NCI-H128 (cell line): Measurements from ENCODE around the gene UBE2D2.

ENCODE experiments used
- DNase-seq: peaks from one replicate; lab custom pipeline; 2025; ENCODE audit not compliant: unreplicated experiment; lab: John Stamatoyannopoulos, UW

UBE2D2 gene

GRCh38 chr5:139659695-139660101 lies 98.6 kb downstream of the UBE2D2 start:
- no peak for DNase-seq

DNA sequence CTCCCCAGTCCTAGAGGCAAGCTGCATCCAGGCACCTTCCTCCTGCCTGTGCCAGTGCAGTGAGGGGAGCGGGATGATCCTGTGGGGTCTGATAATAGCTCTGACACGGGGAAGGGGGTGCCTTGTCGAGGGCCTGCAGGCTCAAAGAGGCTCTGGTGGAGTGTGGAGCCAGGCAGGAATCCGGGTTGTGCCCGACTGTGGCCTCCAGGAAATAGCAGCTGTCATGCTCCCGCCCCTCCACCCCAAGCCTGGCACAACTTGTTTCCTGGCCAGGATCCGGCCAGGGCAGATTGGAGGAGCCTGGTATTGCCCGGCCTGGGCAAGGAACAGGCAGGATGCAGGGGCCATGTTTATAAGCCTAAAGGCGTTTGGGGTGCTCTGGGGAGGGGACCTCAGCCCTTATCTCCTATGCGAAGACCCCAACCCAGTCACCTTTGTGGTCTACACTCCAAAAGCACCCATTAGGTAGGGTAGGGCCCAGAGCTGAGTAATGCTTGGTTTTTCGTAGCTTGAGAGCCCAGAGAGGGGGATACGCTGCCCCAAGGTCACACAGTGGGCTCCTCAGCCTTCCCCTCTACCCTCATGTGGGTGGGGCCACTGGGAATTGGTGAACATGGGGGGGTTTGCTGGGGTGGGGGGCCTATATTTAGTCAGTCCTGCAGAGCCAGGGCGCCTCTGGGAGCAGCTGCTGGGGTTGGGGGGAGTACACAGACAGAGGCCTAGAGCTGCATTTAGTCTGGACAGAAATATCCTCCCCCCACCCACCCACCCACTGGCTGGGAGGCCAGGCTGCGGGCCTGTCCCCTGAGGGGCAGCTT lies 99.2 kb downstream of the UBE2D2 start:
- no peak for DNase-seq

DNA sequence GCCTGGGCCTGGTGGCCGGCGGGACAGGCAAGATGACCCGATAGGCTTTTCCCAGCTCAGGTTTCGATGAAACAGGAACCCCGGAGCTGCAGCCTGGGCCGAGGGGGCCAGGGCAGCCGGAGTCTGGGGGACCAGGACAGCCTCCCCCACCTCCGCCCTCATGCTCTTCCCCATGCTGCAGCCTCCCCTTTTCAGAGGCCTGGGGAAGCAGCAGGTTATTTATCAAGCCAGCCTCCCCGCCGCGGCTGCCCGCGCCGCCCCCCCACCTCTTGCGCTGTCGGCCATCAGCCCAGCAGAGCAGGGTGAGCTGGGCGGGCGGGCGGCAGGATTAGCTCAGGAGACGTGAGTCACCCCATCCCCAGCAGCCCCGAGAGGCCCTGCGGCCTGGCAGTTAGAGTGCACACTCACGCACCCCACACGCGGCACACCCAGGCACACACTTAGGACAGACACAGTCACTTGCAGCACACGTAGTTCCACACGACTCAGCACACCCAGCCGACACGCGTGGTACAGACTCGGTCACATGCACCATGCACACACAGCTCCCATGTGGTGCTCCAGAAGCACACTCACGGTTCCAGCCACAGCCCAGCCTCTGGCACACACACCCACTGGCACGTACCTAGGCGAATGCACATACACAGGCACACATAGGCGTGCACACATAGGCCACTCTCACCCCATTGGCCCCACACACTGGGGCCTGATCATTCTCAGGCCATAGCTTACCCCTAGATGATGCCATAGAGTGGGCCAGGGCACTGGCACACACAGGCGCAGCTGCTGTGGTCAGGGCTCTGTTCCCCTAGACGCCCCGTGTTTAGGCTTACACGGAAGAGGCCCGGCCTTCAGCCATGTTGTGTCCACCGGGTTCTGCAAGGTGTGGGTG lies 100.0 kb downstream of the UBE2D2 start:
- no peak for DNase-seq

- no peak for DNase-seq
Measured at GRCh38 chr5:139662617-139663016, 101.5 kb downstream of the UBE2D2 start.

- no peak for DNase-seq
Measured at GRCh38 chr5:139663207-139664085, 102.3 kb downstream of the UBE2D2 start.

DNA sequence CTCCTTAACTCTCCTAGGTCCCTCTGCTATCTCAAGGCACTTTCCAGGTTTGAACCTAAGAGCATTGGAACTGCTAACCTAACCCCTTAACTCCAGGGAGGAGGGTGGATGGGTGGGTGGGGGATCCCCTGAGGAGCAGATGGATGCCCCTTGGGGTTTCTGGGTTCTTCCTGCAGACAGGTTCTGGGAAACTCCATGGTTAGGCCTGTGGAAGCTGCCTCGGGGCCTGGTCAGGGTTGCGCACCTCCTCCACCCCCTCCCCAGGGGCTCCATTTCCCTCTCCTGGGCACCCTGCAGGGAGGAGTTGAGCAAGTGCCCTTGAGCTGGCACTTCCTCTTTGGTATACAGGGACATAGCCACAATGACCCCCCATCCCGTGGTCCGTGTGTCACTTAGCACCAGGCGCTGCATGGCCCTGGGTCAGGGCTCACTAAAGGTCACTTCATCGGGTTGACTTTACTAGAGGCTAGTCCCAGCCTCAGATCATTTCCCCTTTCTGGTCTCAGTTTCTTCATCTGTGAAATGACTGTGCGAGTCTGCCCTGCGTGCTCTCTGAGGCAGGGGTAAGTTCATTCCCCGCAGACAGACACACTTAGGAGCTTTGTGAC lies 103.1 kb downstream of the UBE2D2 start:
- no peak for DNase-seq

DNA sequence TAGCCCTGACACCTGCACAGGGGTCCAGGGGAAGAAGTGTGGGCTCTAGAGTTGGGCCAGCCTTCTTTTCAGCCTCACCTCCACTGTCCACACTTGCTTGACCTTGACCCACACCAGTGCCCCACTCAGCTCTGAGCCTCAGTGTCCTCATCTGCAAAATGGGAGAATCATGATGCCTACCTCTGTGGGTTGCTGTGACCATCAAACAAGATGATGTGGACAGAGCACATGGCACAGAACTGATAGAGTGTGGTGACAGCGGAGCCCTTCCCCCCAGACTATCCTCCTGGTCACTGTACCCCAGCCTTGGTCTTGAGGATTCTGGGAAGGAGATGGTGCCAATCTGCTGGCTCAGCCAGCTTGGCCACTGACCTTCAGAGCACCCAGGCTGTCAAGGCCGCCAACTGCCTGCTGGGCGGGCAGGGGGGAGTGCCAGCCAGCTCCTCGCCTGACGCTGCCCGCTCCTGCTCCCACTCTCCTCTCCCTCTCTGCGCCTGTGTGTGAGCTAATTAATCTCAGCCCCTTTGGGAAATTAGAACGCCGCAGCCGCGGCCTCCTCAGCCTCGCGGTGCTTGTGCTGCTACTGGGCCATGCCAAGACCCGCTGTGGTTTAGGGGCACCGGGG lies 103.7 kb downstream of the UBE2D2 start:
- DNase-seq = no peak

DNA sequence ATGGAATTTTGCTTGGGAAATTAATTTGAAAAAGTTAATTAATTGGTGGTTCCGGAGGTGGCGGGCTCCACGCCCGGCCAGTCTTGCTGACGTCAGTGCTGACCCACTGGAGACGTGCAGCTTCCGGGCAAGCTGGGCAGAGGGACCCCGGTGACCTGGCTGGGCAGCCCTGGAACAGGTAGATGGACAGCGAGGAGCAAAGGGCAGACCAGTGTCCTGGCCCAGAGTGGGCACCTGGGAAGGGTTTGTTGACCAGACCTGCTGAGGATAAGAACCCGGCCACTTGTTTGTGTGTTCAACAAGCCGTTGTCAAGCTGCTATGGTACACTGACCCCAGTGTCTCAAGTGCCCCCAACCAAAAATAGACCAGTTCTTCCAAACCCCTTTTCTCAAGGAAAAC lies 104.5 kb downstream of the UBE2D2 start:
- no peak for DNase-seq

DNA sequence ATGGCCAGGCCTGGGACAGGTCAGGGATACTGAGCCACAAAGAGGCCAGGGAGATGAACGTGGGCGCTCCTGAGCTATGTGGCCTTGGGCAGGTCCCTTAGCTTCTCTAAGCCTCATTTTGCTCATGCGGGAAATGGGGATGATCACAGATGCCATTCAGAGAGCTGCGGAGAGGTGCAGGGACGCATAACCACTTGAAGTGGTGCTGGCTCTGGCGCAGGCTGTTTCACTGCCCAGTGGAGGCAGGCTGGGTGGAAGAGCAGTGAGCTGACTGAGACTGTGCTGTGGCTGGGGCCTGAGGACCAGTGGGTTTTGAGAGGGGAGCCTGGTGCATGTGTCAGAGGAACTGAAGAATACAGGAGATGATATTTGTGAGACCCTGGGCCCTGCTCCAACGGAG lies 105.4 kb downstream of the UBE2D2 start:
- no peak for DNase-seq

GRCh38 chr5:139667001-139667729 lies 106.0 kb downstream of the UBE2D2 start:
- DNase-seq = no peak

DNA sequence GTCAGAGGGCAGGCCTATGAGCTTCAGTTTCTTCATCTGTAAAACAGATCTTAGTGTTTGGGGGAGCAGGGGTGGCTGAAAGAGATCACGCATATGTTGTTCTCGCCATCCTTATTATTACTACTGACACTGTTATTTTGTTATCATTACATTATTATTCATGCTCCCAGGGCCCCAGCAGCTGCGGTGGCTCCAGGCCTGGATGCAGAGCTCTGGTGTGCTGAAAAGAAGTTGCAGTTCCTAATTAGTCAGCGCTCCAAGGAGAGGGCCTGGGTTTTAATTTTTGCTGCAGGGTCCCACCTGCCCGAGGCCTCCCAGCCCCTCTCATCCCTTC lies 106.6 kb downstream of the UBE2D2 start:
- DNase-seq = no peak

GRCh38 chr5:139668064-139668880 lies 107.1 kb downstream of the UBE2D2 start:
- no peak for DNase-seq

DNA sequence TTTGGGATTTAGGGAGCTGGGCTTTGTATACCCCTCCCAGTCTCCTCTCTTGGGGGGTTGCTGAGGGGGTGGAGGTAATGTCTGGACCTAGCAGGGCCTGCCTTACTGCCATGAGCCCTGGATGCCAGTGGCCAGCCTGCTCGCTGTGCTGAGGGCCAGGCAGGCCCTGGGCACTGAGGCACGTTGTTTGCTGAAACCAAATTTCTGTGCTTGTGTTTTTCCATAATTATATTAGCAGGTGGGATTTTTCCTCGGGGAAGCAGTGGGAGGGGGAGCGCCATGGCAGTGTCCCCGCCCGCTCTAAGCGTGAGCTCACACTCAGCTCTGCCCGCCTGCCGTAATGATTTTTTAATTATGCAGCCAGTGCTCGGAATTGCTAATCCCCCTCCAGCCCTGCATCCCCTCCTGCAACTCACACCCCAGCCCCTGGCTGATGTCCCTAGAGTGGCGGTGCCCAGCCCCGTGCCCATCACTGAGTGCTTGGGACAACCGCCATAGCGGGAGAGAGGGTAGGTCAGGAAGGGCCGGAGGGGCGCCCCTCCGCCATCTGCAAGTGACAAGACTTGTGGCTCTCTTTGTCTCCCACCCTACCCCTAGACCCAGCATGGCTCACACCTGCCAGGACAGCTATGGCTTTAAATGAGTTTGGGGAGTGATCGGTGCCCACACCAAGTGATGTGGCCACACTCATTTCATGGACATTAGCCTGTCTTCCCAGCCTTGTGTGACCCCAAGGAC lies 108.0 kb downstream of the UBE2D2 start:
- DNase-seq = no peak

DNA sequence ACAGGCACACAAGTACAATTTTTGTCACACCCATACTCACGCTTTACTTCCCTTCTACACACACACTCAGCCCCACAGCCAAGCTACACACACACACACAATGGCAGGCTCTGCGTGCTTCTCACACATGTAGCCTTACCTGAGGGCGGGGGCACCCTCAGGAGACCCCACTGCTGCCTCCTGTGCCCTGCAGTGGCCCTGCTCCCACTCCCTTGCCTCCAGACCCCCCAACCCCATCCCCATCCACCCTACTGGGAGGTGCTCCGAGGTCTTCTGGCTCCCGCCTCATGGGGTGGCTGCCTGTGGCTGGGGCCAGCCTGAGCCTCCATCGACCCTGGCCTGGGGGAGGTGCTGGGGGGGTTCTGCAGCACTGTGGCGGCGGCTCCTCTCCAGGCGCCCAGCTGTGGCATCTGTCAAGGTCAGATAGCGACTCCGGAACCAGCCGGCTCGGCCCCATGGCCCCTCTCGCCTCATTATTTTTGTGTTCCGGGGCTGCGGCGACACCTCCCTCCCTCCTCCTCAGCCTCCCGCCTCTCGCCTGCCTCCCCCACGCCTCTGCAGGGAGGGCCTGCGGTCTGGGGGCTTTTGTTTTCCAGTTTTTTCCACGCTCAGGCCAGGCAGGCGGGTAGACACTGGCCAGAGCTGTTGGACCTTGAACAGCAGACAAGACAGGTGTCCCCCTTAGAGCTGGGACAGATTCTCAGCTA lies 108.7 kb downstream of the UBE2D2 start:
- DNase-seq = no peak

- no peak for DNase-seq
Measured at GRCh38 chr5:139670369-139671095, 109.4 kb downstream of the UBE2D2 start.

GRCh38 chr5:139671096-139671841 lies 110.1 kb downstream of the UBE2D2 start:
- DNase-seq = no peak
